Stimulated activated CD8-positive, alpha-beta memory T cell treated with anti-CD3 and anti-CD28 coated beads, Interleukin-15, amount 100 ng/mL, for 24 hours (primary cell): Measurements from ENCODE around the gene SCUBE3.

Source experiments
- DNase-seq: peaks from one replicate; pipeline ENCODE4 v3.0.0-alpha.2; 2020; ENCODE audit warnings: low read depth

The SCUBE3 gene

GRCh38 chr6:35213824-35214756 lies at the start of gene SCUBE3:
SCUBE3 (plus strand) TSS chr6:35213956; CDS start chr6:35214419, 463 bp downstream.
- DNase-seq: no peak

GRCh38 chr6:35164277-35164676 lies 49.5 kb upstream of the SCUBE3 start:
- DNase-seq: no peak

GRCh38 chr6:35164868-35165267 lies 48.9 kb upstream of the SCUBE3 start:
- no peak for DNase-seq

- DNase-seq: no peak
Measured at GRCh38 chr6:35165630-35166071, 48.1 kb upstream of the SCUBE3 start.

GRCh38 chr6:35166116-35166515 lies 47.6 kb upstream of the SCUBE3 start:
- DNase-seq: no peak

DNA sequence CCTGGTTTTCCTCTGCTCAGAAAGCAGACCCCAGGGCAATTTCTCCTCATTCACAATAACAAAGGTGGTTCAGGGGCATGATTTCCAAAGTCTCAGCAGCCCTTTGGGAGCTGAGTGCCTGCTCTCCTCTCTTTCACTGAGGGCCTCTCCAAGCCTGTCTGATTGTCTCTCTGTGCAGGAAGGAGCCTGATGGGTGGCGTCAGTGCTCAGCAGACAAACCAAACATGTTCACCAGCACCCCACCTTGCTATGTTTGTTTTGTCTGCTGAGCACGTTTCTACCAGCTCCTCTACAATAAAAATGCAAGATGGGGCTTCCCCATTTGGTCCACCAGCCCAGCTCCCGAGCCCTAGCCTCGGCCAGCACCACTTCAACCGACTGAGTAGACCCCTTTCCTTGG lies 47.2 kb upstream of the SCUBE3 start:
- DNase-seq: no peak

GRCh38 chr6:35167505-35167904 lies 46.3 kb upstream of the SCUBE3 start:
- DNase-seq: no peak

DNA sequence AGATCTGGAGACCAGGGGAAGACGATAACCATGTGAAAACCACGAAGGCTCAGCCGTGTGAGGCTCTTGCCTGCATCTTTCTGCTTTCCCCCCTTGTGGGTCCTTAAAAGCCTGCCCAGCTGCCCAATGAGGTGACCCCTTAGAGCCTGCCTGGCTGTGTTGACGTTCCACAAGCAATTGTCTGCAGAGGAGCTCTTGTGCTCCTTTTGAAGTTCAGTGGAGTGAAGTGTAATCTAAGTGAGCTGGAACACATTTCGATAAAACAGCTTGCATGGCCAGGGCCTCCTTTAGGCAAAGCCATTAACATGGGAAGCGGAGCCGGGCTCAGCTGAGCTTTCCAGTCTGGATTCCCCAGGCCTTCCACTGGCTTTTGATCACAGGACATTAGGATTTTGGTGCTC lies 45.3 kb upstream of the SCUBE3 start:
- DNase-seq: no peak

DNA sequence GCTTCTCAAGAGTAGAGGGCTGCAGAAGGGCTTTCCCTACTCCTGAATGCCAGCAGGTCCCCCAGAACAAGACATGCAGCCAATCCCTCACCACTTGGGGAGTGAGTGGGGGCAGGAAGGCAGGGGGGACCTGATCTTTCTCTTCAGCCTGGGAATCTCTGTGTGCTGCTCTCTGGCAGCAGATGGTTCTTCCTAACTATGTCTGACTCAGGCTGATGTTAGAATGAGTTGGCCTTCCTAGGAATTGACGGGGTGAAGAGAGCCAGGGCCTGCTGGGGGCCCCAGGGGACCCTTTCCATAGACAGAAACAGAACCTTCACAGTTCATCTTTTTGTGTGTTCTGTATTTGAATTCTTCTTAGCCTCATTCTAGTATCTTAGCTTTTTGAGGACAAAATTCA lies 43.6 kb upstream of the SCUBE3 start:
- no peak for DNase-seq

DNA sequence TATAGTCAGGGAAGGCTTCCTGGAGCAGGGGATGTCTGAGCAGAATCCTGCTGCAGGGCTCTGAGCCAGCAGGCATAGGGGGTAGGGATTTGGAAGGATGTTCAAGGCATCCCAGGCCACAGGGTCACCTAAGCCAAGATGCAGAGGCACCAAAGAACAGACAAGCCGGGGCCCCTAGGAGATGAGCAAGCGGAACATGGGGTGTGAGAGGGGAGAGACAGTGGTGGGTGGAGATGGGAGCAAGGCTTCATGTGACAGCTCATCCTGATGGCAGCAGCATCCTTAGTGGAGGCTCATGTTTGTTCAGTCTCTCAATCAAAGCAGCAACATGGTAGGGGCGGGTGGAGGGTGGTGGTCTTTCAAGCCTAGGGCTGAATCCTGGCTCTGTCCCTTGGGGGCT lies 42.9 kb upstream of the SCUBE3 start:
- no peak for DNase-seq

DNA sequence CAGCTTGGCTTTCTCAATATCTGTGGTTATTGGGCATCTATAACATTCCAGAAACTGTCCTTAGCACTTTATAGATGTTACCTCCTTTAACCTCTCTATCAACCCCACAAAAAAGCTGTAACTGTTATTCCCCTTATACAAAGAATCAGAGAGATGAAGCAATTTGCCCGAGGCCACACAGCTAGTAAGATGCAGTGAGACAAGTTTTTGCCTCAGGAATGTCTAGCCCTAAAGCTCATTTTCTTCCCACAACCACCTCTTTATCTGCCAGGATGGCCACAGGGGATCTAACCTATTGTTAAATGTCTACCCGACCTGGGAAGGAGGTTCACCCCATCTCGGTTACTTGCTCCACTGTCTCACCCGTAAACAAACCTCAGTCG lies 40.7 kb upstream of the SCUBE3 start:
- DNase-seq: no peak

DNA sequence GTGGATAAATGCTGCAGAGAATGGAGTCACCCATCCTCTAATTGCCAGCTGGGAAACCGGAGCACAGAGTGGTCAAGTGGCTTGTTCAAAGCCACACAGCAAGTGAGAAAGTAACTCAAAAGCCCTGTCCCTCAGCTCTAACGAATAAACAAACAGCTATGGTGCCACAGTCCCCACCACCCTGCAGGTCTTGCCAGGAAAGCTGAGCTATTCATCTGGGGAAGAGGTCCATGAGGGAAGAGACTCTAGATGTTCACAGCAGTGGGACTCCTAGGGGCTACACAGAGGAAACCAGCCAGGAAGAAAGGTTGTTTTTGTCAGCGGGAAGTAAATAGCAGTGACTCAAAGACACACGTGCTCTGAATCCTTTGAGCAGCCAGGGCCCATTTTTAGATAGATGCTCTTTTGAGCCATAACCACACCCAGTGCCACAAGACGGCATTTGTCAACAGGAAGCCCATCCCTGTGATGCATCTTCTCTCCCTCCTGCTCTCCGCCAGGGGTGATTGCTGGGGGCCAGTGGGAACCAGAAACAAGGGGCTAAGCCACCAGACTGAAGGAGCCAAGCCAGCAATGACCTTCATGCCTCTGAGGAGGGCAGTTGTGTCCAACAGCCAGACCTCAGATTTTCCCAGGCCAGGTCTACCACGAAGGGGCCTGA lies 40.2 kb upstream of the SCUBE3 start:
- no peak for DNase-seq

DNA sequence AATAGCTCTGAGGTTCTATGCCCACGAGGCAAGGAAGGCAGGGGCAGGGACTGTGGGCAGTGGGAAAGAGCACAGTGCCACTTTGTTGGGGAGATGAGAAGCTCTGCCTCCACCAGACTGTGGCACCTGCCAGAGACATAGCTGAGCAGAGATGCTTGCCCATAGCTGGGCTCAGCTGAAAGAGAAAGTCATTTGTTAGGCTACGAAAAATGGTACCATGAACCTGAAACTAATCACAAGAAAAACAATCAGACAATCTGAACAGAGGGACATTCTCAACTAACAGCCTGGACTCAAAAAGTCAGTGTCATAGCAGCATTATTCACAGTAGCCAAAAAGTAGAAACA lies 39.7 kb upstream of the SCUBE3 start:
- DNase-seq: no peak

- DNase-seq: no peak
Measured at GRCh38 chr6:35174501-35174900, 39.3 kb upstream of the SCUBE3 start.

DNA sequence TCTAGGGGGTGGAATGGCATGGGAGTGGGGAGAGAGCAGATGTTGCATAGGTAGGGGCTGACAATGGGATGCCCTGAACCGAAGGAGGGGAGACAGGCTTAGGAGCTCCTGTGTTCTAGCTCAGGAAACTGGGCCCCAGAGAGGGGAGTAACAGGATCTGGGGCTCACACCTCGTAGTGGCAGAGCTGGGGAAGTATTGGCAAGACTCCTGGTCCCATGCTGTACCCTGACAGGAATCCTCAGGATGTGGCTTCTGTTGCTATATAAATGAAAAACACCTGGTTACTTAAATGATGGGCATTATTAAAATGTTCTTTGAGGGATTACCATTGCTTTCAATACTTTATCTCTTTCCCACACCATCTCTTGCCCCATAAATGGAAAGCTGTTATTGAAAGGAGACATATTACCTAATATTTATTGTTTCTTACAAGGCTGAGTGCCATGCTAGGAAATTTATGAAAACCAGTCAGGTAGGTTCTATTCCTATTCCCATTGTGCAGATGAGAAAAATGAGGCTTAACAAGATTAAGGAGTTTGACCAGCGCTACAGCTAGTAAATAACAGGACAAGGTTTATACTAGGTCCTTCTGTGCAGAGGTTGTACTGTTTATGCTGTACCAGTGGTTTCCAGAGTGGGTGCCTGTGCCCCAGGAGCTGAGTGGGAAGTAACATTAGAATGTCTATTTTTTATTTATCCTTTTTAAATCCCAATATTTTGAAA lies 37.3 kb upstream of the SCUBE3 start:
- DNase-seq: no peak

- DNase-seq: no peak
Measured at GRCh38 chr6:35177157-35177556, 36.6 kb upstream of the SCUBE3 start.

DNA sequence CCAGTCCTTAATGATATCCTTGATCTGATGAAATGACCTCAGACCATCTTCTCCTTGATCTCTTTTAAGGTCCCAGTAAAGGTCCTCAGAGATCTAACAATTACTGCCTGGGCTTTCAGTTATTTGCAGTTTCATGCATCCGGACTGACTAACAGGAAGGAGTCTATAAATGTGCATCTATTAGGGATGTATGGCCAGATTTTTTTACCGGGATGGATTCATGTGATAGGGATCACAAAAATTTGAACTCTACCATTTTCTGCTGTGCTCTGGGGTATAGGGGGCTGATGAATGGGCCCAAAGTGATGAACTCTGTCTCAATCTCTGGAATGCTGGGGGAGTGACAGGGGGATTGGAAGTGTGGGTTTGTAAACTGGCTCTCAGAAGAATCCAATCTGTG lies 36.2 kb upstream of the SCUBE3 start:
- no peak for DNase-seq

- no peak for DNase-seq
Measured at GRCh38 chr6:35178012-35178411, 35.7 kb upstream of the SCUBE3 start.

- DNase-seq: no peak
Measured at GRCh38 chr6:35178932-35179832, 34.6 kb upstream of the SCUBE3 start.

GRCh38 chr6:35179901-35180535 lies 33.7 kb upstream of the SCUBE3 start:
- no peak for DNase-seq

- DNase-seq: no peak
Measured at GRCh38 chr6:35181308-35181932, 32.3 kb upstream of the SCUBE3 start.
